ENCODE results near the gene DDIT4.

DNA sequence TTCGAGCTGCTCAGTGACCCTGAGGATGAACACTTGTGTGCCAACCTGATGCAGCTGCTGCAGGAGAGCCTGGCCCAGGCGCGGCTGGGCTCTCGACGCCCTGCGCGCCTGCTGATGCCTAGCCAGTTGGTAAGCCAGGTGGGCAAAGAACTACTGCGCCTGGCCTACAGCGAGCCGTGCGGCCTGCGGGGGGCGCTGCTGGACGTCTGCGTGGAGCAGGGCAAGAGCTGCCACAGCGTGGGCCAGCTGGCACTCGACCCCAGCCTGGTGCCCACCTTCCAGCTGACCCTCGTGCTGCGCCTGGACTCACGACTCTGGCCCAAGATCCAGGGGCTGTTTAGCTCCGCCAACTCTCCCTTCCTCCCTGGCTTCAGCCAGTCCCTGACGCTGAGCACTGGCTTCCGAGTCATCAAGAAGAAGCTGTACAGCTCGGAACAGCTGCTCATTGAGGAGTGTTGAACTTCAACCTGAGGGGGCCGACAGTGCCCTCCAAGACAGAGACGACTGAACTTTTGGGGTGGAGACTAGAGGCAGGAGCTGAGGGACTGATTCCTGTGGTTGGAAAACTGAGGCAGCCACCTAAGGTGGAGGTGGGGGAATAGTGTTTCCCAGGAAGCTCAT lies 1.1 kb downstream of the DDIT4 start:
- TF ChIP-seq, protein P1, sequence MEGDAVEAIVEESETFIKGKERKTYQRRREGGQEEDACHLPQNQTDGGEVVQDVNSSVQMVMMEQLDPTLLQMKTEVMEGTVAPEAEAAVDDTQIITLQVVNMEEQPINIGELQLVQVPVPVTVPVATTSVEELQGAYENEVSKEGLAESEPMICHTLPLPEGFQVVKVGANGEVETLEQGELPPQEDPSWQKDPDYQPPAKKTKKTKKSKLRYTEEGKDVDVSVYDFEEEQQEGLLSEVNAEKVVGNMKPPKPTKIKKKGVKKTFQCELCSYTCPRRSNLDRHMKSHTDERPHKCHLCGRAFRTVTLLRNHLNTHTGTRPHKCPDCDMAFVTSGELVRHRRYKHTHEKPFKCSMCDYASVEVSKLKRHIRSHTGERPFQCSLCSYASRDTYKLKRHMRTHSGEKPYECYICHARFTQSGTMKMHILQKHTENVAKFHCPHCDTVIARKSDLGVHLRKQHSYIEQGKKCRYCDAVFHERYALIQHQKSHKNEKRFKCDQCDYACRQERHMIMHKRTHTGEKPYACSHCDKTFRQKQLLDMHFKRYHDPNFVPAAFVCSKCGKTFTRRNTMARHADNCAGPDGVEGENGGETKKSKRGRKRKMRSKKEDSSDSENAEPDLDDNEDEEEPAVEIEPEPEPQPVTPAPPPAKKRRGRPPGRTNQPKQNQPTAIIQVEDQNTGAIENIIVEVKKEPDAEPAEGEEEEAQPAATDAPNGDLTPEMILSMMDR (IDR thresholded peaks at IDR 0.05; ENCODE audit: low read depth, low read length): peak; percentile 66
- no peak for TF ChIP-seq POLR2A (IDR thresholded peaks at IDR 0.05; ENCODE audit: extremely low read depth, insufficient read length)
- TF ChIP-seq, protein P2, sequence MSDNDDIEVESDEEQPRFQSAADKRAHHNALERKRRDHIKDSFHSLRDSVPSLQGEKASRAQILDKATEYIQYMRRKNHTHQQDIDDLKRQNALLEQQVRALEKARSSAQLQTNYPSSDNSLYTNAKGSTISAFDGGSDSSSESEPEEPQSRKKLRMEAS (IDR thresholded peaks at IDR 0.05; ENCODE audit: low read depth, low read length): peak; percentile 79
- peak; percentile 57 for TF ChIP-seq MYC (IDR thresholded peaks at IDR 0.05; ENCODE audit: low read depth, low read length)

Measured in NB4 (cell line).